Mammary epithelial cell (primary cell): ENCODE results near the gene AEBP1.

Experiments used
- CTCF ChIP-seq, 2 donors: IDR thresholded peaks in 1 of 2; conservative IDR thresholded peaks in 1 of 2; 2 replicates each; pipeline ENCODE4 v1.5.1; 2011 to 2012; ENCODE audit warnings: inconsistent platforms in 2 of 2, low read length in 2 of 2, mild to moderate bottlenecking in 2 of 2, control low read depth in 1 of 2, low read depth in 1 of 2; ENCODE audit not compliant: insufficient read depth in 1 of 2; ENCODE audit errors: extremely low read depth in 1 of 2
- EZH2 ChIP-seq: IDR thresholded peaks from 2 replicates; pipeline ENCODE4 v1.6.1; 2012; ENCODE audit warnings: low read length, inconsistent platforms, borderline replicate concordance

GRCh38 chr7:44111761-44112160, 7.6 kb downstream of the AEBP1 start:
- TF ChIP-seq CTCF (conservative IDR thresholded peaks at IDR 0.05 in 1 of 2, IDR thresholded peaks at IDR 0.05 in 1 of 2; ENCODE audit: extremely low read depth in 1 of 2, insufficient read depth in 1 of 2, low read depth in 1 of 2, low read length in 2 of 2) (no peak), EZH2 (no peak)
